Activated naive CD4-positive, alpha-beta T cell treated with anti-CD3 and anti-CD28 coated beads, Interleukin-2, amount 50 U/mL, for 16 hours (primary cell): Measurements from ENCODE around the gene HLA-F.

Source experiments
- DNase-seq: peaks from one replicate; pipeline ENCODE4 v3.0.0-alpha.2; 2020

HLA-F gene

DNA sequence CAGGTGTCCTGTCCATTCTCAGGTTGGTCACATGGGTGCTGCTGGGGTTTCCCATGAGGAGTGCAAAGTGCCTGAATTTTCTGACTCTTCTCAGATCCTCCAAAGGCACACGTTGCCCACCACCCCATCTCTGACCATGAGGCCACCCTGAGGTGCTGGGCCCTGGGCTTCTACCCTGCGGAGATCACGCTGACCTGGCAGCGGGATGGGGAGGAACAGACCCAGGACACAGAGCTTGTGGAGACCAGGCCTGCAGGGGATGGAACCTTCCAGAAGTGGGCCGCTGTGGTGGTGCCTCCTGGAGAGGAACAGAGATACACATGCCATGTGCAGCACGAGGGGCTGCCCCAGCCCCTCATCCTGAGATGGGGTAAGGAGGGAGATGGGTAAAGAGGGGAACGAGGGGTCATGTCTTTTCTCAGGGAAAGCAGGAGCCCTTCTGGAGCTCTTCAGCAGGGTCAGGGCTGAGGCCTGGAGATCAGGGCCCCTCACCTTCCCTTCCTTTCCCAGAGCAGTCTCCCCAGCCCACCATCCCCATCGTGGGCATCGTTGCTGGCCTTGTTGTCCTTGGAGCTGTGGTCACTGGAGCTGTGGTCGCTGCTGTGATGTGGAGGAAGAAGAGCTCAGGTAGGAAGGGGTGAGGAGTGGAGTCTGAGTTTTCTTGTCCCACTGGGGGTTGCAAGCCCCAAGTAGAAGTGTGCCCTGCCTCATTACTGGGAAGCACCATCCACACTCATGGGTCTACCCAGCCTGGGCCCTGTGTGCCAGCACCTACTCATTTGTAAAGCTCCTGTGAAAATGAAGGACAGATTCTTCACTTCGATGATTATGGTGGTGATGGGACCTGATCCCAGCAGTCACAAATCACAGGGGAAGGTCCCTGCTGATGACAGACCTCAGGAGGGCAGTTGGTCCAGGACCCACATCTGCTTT is 2.0 kb downstream of the HLA-F start:
- no peak for DNase-seq

DNA sequence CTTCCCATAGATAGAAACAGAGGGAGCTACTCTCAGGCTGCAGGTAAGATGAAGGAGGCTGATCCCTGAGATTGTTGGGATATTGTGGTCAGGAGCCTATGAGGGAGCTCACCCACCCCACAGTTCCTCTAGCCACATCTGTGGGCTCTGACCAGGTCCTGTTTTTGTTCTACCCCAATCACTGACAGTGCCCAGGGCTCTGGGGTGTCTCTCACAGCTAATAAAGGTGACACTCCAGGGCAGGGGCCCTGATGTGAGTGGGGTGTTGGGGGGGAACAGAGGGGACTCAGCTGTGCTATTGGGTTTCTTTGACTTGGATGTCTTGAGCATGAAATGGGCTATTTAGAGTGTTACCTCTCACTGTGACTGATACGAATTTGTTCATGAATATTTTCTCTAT is 2.8 kb downstream of the HLA-F start:
- no peak for DNase-seq

DNA sequence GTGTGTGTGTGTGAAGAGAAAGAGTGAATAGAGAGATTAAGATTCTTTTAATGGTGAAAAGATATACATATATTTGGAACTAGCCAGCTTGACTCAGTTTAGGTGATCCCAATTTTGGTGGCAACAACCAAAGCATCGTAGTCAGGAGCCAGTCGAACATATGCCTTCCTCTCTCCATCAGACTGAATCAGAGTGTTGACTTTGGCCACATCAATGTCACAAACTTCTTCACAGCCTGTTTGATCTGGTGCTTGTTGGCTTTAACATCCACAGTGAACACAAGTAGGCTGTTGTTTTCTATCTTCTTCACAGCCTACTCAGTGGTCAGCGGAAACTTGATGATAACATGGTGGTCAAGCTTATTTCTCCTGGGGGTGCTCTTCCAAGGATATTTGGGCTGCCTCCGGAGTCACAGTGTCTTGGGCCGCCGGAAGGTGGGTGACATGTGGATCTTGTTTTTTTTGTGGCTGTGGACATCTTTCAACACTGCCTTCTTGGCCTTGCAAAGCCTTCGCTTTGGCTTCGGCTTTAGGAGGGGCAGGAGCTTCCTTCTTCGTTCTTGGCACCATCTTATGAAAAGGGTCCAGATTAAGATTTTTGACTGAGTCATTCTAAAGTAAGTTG is 3.4 kb downstream of the HLA-F start:
- DNase-seq: no peak

DNA sequence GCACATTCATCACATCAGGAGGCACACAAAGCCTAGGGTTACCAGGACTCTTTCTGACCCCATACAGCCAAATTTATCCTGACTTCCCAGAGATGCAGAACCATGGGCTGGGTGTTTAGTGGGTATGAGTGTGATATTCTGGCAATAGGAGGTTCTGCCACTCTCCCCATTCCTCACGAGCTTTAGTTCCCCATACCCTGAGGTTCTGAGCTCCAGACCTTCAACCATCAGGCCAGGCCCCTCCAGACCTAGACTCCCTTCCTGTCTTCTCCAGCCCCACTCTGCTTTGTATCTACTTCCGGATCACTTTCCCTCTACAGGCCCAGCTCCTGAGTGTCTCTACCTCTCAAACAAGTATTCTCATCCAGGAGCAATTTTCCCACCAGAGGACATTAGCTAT is 4.4 kb downstream of the HLA-F start:
- DNase-seq: no peak

DNA sequence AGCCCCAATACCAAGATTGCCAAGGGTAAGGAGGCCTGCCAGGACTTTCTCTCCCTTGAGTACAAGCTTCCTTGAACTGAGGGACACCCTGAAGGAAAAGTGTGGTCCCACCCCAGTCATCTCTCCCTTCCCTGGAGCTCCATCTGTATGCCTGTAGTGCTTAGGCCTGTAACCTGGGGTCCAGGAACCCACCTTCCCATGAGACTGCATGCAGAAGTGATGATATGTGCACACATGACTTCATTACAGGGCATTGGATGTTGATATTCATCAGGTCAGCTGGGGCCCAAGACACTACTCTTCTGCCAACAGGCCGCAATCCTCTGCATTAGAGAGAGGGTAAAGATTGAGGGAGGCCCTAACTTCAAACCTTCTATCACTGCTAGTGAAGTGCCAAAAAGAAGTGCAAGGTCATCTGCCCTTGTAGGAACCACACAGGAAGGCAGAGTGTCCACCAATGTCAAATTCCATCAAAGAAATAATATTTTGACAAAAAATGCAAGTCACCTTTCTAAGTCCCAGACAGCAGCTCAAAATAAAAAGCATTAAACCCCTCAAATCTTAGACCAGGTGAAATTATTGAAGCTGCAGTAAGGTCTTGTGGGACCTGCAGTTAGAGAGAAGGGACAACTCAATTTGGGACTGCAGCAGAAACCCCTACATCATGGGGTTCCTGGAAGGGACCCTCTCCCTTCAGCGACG is 5.1 kb downstream of the HLA-F start:
- no peak for DNase-seq

DNA sequence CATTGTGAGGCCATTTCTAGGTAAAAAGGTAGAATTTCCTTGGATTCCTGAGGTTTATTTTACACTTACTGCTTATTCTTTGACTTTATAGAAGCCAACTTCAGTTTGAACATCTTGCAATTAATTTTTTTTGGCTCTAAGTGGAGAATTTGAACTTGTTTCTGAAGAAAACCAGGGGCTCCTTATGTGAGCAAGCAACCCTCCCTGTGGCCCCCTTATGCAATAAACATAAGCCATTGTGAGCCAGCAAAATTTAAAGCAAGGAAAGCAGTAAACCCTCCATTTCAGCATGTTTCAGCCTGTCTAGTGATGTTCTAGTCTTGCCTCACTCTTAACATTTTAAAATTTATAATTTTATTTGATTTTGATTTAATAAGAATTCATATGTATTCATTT is 5.6 kb downstream of the HLA-F start:
- no peak for DNase-seq

DNA sequence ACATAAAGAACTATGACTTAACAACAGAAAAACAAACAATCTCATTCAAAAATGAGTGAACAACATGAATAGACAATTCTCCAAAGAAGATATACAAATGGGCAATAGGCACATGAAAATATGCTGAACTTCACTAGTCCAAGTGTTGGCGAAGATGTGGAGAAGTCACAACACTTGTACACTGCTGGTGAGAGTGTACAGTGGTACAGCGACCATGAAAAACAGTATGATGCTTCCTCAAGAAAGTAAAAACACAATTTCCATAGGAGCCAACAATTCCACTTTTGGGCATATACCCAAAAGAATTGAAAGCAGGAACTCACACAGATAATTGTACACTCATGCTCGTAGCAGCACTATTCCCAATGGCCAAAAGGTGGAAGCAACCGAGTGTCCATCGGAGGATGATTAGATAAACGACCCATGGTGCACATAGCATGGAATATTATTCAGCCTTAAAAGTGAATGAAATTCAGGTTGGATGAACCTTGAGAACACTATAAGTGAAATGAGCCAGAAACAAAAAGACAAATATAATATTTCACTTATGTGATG is 6.6 kb downstream of the HLA-F start:
- no peak for DNase-seq

DNA sequence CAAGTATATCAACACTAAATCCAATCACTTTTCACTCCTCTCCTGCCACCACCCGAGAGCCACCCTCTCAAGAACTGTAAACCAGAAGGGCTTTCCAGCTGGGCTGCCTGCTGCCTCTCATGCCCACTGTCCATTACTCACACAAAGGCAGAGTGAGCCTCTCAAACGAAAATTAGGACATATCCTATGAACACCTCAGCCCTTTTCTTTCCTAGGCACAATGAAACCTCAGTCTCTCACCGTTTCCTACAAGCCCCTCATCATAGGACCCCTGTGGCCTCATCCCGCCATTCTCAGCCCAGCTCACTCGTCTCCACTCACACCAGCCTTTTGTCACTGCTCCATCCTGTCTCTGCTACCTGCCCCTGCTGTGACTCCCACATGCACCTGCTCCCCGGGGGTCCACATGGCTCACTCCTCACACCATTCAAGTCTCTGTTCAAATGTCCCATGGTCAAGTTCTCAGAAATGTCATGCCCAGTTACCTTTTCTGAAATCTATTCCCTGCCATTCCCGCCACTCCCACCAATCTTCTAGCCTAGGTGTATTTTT is 7.4 kb downstream of the HLA-F start:
- DNase-seq: no peak

DNA sequence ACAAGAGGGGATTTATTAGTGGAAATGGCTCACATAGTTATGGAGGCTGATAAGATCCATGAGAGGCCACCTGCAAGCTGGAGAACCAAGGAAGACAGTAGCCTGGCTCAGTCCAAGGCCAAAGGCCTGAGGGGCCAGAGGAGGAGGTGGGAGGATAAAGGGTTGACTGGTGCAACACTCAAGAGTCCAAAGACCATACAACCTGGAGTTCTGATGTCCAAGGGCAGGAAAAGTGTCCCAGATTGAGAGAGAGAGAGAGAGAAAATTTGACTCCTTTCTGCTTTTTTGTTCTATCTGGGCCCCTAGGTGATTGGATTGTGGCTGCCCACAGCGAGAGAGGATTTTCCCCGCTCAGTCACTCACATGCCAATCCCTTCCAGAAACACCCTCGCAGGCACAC is 8.0 kb downstream of the HLA-F start:
- DNase-seq: no peak

DNA sequence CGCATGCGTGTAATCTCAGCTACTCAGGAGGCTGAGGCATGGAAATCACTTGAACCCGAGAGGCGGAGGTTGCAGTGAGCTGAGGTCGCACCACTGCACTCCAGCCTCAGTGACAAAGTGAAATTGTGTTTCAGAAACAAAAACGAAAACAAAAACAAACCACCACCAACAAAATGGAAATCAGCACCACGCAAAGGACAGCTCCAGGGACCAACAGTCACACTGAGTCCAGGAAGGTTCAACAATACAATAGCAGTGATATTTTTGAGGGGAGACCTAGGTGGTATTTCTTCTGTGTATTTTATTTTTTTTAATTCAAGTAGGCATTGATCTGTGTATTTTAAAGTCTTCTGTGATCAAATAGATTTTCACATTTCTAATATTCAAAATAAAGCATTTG is 9.8 kb downstream of the HLA-F start:
- DNase-seq: no peak

DNA sequence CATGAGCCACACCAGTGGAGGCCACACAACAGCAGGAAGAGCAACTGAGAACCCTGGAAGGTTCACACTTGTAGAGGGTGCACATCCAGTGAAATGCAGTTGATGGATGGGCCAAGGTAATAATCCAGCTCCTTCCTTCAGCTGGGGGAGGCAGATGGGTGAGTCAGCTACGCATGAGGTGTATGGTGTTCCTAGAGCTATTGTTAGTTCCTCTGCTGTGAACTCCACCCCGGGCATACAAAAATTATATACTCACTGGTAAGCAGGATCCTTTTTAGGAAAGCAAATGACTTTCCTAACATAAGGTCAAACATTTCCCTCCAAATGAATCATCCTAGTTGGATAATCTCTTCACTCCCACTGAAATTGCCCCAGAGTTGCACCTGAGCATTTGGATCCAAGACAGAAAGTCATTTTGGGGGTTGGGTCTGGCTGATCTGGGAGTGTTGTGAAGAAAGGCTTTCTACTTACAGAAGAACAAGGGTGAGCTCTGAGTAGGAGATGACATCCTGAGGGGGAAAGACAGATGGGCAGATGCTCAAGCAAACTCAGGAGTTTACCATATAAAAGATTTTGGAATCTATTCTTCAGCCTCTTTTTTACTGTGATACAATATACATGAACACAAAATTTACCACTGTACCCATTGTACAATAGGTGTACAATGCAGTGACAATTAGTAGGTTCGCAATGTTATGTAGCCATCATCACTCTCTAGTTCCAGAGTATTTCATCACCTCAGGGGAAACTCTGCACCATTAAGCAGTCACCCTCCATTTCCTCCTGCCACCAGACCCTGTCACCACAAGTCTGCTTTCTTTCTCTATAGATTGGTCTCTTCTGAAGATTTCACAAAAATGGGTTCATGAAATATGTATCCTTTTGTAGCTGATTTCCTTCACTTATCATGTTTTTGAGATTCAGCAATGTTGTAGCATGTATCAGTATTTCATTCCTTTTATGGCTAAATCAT is 11.1 kb downstream of the HLA-F start:
- DNase-seq: no peak

DNA sequence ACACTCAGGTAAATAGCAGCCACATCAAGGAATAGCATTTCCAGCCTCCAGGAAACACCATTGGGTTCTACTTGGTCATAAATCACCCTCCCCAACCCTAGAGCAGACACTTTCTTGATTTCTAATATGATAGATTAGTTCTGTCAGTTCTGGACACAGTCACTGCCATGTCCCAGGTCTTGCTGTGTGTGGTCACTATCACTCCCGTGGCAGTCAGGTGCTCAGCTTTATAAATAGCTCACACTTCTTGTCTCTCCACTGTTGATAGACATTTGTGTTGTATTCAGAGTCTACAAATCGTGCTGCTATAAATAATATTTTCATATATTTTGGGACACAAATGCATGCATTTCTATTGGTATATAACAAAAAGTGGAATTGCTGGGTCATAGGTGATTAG is 13.3 kb downstream of the HLA-F start:
- DNase-seq: no peak

DNA sequence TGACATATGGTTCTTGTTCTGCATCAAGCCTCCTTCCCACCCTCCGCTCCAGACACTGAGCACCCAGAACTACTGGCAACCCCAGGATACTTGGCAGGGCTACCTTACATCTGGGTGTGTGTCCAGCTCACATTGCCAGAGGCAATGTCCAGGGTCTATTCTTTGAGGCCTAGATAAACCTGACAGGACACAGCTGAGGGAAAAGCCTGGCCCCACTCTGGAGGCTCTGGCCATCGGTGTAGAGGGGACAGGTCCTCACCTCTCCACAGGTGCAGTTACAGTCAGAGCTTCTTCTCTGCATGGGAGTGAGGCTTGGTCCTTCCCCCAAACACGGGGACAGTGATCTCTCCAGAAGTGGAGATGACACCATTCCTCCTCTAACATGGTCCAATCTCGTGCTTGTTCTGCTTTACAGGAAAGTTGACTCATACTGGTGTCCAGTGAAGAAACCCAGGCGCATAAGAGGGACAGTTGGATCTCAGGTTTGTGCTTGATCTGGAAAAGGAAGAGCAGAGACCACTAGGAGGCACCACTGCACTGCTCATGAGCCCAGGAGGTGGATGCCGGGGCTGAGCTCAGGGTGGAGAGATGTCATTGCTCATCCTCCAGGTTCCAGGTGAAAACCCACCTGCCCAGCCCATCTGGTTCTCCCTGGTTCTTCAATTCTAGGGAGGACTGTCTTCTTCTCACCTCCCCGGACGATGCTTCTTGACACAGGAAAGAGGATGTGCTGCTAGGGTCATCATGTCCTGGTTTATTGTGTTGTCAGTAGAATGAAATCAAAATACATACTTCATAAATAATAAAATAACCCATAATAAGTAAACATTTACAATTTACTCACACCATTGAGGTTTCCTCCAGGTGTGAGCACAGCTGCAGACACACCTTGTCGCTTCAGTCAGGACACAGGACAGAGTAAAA is 14.7 kb downstream of the HLA-F start:
- peak; percentile 75 for DNase-seq

DNA sequence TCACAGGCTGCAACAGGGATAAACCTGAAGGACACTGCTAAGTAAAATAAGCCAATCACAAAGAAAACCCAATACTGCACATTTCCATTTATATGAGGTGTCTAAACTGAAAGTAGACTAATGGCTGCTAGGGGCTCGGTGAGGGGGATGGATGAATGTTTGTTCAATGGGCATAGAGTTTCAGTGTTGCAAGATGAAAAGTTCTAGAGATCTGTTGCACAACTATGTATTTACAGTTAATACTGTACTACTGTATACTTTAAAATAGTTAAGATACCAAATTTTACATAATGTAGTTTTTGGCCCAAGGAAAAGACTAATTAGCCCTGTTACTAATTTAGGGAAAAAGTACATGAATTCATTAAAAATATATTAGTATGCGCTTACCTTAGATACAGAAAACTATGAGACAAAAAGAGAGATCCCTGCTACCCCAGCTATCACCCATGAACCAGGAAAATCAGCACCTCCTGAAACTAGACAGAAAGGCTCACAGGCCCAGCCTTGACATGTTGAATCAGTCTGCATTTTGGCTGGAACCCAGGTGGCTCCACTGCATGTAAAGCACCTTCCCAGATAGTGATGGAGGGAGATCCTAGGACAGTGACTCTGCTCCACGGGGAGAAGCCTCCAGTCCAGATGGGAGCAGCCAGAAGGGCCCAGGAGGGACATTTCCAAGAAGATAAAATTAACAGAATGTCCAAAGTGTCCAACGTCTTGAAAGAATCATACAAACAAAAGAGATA is 16.1 kb downstream of the HLA-F start:
- no peak for DNase-seq

DNA sequence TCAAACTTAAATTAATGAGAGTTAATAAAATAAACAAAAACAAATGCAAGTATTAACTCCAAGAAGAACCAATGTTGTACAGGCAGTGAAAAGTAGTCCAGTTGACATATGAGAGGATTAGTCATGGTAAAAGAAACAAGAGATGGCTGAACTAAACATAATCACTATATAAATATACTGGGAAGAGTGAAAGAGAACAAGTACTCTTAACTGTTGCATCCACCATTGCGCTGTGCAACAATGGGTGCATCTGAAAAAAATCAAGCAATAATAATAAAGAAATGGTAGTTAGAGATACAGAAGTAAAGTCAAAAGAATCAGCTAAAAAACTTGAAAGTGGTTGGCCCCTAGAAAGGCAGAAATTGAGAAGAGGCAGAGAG is 16.6 kb downstream of the HLA-F start:
- DNase-seq: no peak

DNA sequence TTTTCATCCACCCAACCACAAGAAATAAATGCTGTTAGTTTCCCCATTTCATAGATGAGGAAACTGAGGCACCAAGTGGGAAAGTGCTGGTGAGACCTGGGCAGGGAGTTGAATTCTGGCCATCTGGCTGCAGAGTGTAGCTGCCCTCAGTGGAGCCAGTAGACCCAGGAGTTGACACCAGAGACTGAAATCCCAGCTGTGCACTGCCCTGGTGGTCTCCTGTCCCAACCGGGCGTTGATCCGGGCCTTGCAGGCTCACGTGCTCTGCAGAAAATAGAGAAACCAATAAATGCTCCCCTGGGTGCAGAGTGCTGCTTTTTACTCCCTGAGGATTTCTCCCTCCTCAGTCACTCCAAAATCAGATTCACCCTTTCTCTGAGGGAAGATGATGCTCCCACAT is 18.4 kb downstream of the HLA-F start:
- no peak for DNase-seq

DNA sequence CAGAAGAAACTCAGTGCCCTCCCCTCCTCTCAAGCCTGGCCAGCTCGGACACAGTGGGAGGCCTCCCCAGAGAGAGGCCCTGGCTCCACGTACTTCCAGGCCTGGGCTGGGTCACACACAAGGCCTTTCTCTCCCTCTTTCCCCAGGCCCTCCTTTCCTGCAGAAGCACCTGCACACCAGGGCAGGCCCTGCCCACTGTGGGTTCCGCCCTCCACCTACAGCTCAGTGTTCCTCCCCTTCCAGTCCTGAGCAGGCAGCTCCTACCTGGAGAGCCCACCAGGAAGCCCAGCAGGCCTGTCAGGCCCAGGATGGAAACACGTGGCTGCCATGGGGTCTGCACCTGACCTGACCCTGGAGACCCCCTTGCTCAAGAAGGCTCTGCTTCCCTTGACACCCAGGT is 18.9 kb downstream of the HLA-F start:
- DNase-seq: no peak

DNA sequence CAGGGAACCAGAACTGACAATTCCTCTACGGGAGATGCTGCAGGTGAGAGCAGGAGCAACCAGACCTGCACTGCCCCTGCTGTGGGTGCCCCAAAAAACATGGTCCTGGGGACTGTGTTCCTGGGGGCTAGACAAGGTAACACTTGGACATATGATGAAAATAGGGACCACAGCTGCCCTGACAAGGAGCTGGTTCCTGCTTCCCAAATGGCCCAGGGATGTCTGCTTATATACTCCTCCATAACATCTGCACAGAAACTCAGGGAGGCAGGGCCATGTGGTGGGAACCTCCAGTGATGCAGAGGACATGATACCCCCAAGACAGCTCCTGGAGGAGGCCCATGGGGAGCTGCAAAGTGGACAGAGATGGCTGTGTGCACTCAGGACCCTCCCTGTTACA is 19.8 kb downstream of the HLA-F start:
- no peak for DNase-seq

DNA sequence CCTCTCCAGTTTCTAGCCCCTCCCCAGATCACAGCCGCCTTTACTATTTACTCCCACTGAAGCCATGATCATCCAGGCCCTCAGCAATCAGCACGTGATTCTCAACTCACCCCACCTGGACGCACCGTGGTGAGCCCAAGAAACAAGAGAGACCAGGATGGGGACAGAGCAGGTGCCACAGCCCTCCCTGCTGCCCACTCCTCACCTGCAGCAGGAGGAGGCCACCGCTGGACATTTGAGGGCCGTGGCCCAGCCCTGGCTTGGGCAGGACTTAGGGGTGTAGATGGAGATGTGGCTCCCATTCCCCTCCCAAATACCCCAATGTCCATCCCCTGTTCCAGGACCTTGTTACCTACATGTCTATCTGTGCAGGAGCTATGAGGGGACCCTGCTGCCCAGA is 20.3 kb downstream of the HLA-F start:
- DNase-seq: no peak

DNA sequence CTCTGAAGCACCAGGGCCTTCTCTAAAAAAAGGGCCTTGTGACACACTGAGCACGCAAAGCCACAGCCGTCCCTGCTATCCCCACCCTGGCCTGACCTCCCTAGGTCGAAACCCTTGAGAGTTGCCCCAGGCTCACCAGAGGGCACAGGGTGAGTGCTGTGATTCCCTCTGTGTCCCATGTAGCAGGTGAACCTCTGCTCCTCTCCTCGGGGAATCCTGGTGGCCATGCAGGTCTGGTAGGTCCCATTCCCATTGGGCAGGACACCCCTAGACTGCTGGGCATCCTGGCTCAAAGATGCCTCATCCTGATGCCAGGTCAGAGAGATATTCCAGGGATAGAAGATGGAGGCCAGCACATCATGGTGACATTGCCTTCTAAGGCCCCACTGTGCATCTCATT is 20.9 kb downstream of the HLA-F start:
- DNase-seq: no peak
